ENCODE measurements around the gene PACS2. TPM values are rescaled to one million over a fixed set of nuclear protein-coding genes. Genes with fewer than 3 reads are reported as not detected.
A peak's percentile ranks its signal among the peaks of the same experiment; 100 is the strongest.

The PACS2 gene
- total and polyA plus RNA-seq, 2 of the 8 experiments (the other 6 are each of a cell fraction or from before 2014, with no cell fraction given) = 38.0 to 62.8 TPM

DNA sequence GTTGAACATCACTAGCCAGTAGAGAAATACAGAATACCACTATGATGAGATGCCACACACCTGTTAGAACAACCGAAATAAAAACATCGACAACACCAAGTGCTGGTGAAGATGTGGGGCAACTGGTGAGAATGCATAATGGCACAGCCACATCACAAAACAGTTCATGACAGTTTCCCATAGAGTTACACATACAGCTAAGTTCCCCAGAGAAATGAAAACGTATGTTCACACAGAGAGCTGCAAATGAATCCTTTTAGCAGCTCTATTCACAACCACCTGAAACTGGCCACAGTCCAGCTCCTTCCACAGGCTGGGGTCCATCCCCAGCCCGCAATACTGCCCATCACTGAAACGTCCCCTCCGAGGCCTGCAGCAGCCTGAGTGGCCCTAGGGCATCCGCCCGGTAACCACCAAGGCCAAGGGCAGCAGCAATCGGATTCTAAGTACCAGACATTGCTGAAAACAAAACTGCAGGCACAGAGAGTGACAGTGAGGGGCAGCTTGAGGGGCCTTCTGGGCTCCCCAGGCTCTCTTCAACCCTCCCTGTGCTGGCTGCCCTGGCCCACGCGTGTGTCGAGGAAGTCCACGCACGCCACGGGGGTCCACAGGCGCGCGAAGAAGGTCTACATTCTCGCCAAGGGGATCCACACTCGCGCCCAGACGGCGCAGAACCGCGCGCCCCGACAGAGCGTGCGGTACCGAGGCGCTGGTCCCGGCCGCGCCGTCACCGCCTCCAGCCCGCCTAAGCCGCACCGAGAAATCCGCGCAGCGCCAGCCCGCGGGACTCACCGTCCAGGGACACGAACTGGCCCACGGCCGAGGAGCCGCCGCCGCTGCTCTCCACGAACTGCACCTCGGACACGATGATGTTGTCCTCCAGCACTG lies 14.7 kb upstream of the PACS2 start:
- TF ChIP-seq FOSL1 (IDR thresholded peaks at IDR 0.05; ENCODE audit: insufficient read depth, low read depth, low read length) = no peak
- peak; percentile 40 for TF ChIP-seq KDM4A (IDR thresholded peaks at IDR 0.05; ENCODE audit: low read depth, low read length, severe bottlenecking)
- no peak for TF ChIP-seq CHD2 (IDR thresholded peaks at IDR 0.05; ENCODE audit: low read length)
- no peak for TF ChIP-seq BRCA1 (IDR thresholded peaks at IDR 0.05; ENCODE audit: low read depth, low read length)
- peak; percentile 51; the same call in 1 of the 2 replicates for TF ChIP-seq KDM1A (IDR thresholded peaks at IDR 0.05; ENCODE audit: borderline replicate concordance, low read length)
- TF ChIP-seq BACH1 (IDR thresholded peaks at IDR 0.05; ENCODE audit: low read length) = peak; percentile 38; the same call in 1 of the 2 replicates
- Histone ChIP-seq H3K23me2 (ENCODE audit: low read depth, low read length) (peaks cover 4% of the 10 kb centered on the region; the same call in 1 of the 2 replicates), H2BK12ac (ENCODE audit: low read depth, low read length) (no peak overlapping the region; the same call in 1 of the 2 replicates), H2AFZ (ENCODE audit: low read length) (peak overlapping the region; percentile 81; the same call in 1 of the 2 replicates), H2BK5ac (ENCODE audit: low read depth, low read length) (no peak overlapping the region; the same call in 1 of the 2 replicates), H2BK20ac (ENCODE audit: low read length) (no peak overlapping the region), H3K23ac (ENCODE audit: insufficient read length) (no peak overlapping the region), H3K4ac (replicated peaks; ENCODE audit: insufficient read length, low read depth, low read length) (no peak overlapping the region), H3K27ac (ENCODE audit: low read depth, low read length) (0 out of 2 replicates have a peak overlapping the region, but pooled peaks have one; percentile 14), H3K36me3 (ENCODE audit: control insufficient read depth in 2 of 4, insufficient read depth in 4 of 4, low read length in 3 of 4) (no peaks in the 10 kb centered on the region), H3K56ac (replicated peaks; ENCODE audit: insufficient read length, low read depth, low read length) (peak overlapping the region; percentile 46), H4K20me1 (replicated peaks in 1 of 2; ENCODE audit: control insufficient read depth in 1 of 2, insufficient read depth in 2 of 2, low read length in 2 of 2) (peaks cover 3 to 14% of the 10 kb centered on the region in 2 experiments), H3K4me3 (ENCODE audit: extremely low read depth in 1 of 4, insufficient read depth in 2 of 4, low read depth in 3 of 4, low read length in 4 of 4) (peak overlapping the region; percentile 73 to 95 (median 74)), H2BK15ac (ENCODE audit: low read length) (no peak overlapping the region), H3K79me1 (ENCODE audit: low read depth, low read length) (peaks cover 7% of the 10 kb centered on the region), H3K14ac (ENCODE audit: insufficient read length) (no peak overlapping the region), H2AK5ac (ENCODE audit: low read depth, low read length) (no peak overlapping the region), H4K8ac (ENCODE audit: extremely low read depth, insufficient read depth, low read length) (peak overlapping the region; percentile 91; the same call in 1 of the 2 replicates), H3K18ac (ENCODE audit: extremely low read depth, low read length) (no peak overlapping the region; the same call in 1 of the 2 replicates), H3K79me2 (ENCODE audit: control insufficient read depth in 1 of 2, insufficient read depth in 2 of 2, low read length in 2 of 2) (peaks cover 0 to 22% of the 10 kb centered on the region in 2 experiments; a peak in 2 of 4 replicates), H2BK120ac (replicated peaks; ENCODE audit: low read depth, low read length) (no peak overlapping the region), H4K91ac (replicated peaks; ENCODE audit: insufficient read length, low read length) (no peak overlapping the region), H3K4me1 (replicated peaks in 1 of 4; ENCODE audit: control insufficient read depth in 3 of 4, insufficient read depth in 4 of 4, low read length in 3 of 4) (peaks cover 0 to 5% (median 0%) of the 10 kb centered on the region in 4 experiments; a peak in 1 of 7 replicates), H3K27me3 (replicated peaks in 1 of 4; ENCODE audit: control insufficient read depth in 3 of 4, extremely low read depth in 1 of 4, insufficient read depth in 3 of 4, low read length in 3 of 4) (peaks cover 0 to 9% (median 6%) of the 10 kb centered on the region in 4 experiments; a peak in 4 of 7 replicates), H3K9me3 (ENCODE audit: insufficient read depth in 2 of 2, low read depth in 1 of 2, low read length in 1 of 2) (no peaks in the 10 kb centered on the region), H3K9ac (replicated peaks in 1 of 4; ENCODE audit: extremely low read depth in 1 of 4, low read depth in 3 of 4, low read length in 3 of 4) (peak overlapping the region; percentile 33 to 89 (median 80); a peak in 6 of 7 replicates), H3K4me2 (ENCODE audit: insufficient read depth in 1 of 2, low read depth in 2 of 2, low read length in 2 of 2) (peak overlapping the region; percentile 78 to 86), H4K5ac (ENCODE audit: insufficient read length, low read depth, low read length) (no peak overlapping the region)
- ChIA-PET POLR2A (ENCODE audit: partially characterized antibody) (interaction anchor here (0.8 to 2.4 kb wide), 5 partner anchors 12 to 135 kb away, joined by 3 to 8 read pairs (median 4); partner anchors contain the start of gene PACS2), CTCF (ENCODE audit: partially characterized antibody) (interaction anchor here (0.6 to 1.5 kb wide), 5 partner anchors 9 to 108 kb away, joined by 3 to 4 read pairs (median 3); no protein-coding TSS in a partner anchor)
- DNase-seq (ENCODE audit: low read depth in 1 of 2, low spot score in 2 of 2) (no peak), FAIRE-seq (no peak)
- WGBS, 2 experiments (ENCODE audit: extremely low coverage in 1 of 2, insufficient coverage in 1 of 2, insufficient read length in 1 of 2, insufficient replicate concordance in 2 of 2, low coverage in 1 of 2, low lambda C conversion rate in 2 of 2, missing lambda C conversion rate in 1 of 2) = 13% methylated on average over 50 of the region's 54 CpGs; no CpG with 5 or more reads in 1 of the 2 experiments

Data from H1 (cell line).